GM18507 (cell line): ENCODE results near the gene CBARP.
"Not testable (repeated sequence)": the region's sequence is repeated elsewhere in the genome, so short reads cannot be mapped to it uniquely, and the experiment has no call there.

Source experiments
- DNase-seq: peaks from one replicate; pipeline ENCODE4 v3.0.0; 2011; ENCODE audit warnings: low read depth; ENCODE audit not compliant: insufficient read length; ENCODE audit errors: extremely low spot score
- FAIRE-seq: peaks from 2 replicates; lab custom pipeline; 2011; peaks lifted over from hg19 to GRCh38; lab: Jason Lieb, UNC

CBARP gene

GRCh38 chr19:1254530-1255185, 16.9 kb upstream of the CBARP start:
- no peak for FAIRE-seq
- DNase-seq: no peak

GRCh38 chr19:1254081-1254527, 16.3 kb upstream of the CBARP start:
- FAIRE-seq (no peak), DNase-seq (no peak)

GRCh38 chr19:1253514-1254080, 15.8 kb upstream of the CBARP start:
- no peak for DNase-seq
- FAIRE-seq: no peak

- FAIRE-seq (peak; percentile 85), DNase-seq (no peak)
These were observed 15.2 kb upstream of the CBARP start for GRCh38 chr19:1252821-1253513.

DNA sequence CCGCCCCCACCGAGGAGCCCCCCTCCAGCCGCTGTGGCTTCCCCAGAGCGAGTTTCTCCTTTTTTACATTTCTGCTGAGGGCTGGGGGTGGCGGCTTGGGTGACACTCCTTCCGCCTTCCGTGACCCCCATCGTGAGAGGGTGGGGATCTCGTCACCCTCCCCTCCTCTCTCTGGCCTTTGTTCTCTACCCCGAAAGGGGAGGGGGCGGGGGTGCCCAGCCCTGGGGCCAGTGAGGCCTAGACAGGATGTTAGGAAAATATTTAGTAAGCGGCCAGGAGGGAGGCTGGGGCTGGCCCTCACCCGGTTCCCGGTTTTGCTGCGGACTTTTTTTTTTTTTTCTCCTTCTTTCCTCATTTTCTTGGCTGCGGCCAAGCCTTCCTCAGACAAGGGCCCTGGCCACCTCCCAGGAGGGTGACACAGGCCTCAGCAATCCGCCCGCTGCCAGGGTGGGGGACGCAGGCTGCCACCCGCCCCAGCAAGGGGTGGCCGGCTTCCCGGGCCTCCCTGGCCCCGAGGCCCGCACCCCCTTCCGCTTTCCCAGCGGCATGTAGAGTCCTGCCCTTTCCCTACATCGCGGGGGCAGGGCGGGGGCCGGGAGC, 14.5 kb upstream of the CBARP start:
- FAIRE-seq (no peak), DNase-seq (no peak)

DNA sequence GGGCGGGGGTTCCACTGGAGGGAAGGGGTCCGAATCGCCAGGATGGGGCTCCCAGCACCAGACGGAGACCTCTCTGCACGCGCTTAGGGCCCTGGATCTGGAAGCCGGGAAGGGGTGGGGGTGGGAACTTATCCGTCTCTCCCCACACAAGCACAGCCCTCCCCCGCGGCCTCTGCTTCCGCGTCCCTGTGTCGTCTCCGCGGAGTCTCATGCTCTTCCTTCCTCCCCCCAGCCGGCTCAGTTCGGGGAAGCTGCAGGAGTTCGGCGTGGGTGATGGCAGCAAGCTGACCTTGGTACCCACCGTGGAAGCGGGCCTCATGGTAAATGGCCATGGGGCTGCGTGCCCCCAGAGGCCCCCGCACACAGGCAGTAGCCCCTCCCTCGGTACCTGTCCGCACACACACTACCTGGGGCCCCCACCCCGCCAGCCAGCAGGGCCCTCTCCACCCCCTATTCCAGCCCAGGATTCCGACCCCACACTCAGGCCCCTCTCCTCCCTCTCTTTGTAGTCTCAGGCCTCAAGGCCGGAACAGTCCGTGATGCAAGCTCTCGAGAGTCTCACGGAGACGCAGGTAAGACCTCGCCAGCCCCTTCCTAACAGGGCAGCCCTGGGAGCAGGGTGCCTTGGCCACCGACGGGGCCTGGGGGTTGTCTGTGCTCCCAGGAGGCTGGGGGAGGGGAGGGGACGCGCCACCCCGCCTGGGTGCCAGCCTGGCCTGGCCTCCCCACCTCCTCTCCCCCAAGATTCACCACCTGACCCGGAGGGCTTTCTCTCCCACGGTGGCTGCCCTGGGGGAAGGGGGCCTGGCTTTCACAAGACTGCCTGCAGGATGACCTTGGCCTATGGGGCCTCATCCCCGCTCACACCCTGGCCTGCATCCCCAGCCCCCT, 13.8 kb upstream of the CBARP start:
- DNase-seq: no peak
- peak; percentile 78 for FAIRE-seq

GRCh38 chr19:1250437-1251260, 12.8 kb upstream of the CBARP start:
- DNase-seq: no peak
- no peak for FAIRE-seq

DNA sequence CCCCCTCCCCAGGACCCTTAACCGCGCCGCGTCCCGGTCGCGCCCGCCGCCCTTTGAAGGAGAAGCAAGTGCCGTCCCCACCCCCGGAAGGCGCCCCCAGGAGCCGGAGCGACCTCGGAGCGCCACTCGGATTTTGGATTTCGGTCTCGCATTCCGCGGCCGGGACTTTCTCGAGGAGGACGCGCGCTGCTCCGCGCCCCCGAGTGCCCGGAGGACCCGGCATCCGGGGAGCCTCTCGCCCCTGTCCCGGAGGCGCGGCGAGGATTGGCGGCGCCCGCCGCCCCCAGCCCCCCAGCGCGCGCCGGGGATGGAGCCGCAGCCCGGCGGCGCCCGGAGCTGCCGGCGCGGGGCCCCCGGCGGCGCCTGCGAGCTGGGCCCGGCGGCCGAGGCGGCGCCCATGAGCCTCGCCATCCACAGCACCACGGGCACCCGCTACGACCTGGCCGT, 12.2 kb upstream of the CBARP start:
- no peak for FAIRE-seq
- no peak for DNase-seq

DNA sequence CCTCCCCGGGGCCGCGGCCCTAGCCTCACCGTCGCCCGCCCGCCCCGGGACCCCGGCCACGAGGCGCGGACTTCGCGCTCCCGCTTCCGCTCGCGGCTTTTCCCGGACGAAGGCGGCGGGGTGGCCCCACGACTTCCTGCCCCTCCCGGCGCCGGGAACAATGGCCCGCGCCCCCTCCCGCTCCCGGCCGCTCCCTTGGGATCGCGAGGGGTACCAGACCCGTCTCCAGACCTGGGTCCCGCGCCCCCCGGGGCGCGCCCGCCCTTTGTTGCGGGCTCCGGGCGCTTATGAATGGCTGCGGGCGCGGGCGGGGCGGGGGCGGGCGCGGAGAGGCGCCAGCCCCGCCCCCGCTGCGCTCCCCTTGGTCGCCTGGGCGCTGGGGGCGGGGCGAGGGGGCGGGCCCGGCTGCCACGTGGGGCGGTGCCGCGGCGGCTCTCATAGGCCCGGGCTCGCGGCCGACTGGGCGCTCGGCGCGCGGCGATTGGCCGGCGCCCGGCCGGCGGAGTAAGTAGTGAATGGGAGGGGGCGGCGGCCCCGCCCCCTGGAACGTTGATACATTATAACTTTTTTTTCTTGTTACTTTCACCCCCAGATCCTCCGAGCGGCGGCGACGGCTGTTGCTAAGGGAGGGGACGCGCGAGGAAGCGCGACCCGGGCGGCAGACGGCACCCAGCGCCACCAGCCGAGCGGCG, 11.6 kb upstream of the CBARP start:
- FAIRE-seq: peak; percentile 76

GRCh38 chr19:1248786-1249297, 11.0 kb upstream of the CBARP start:
- no peak for DNase-seq
- peak; percentile 72 for FAIRE-seq

More for the DNA sequence above, 11.6 kb upstream of the CBARP start:
- peak; percentile 78 for DNase-seq

DNA sequence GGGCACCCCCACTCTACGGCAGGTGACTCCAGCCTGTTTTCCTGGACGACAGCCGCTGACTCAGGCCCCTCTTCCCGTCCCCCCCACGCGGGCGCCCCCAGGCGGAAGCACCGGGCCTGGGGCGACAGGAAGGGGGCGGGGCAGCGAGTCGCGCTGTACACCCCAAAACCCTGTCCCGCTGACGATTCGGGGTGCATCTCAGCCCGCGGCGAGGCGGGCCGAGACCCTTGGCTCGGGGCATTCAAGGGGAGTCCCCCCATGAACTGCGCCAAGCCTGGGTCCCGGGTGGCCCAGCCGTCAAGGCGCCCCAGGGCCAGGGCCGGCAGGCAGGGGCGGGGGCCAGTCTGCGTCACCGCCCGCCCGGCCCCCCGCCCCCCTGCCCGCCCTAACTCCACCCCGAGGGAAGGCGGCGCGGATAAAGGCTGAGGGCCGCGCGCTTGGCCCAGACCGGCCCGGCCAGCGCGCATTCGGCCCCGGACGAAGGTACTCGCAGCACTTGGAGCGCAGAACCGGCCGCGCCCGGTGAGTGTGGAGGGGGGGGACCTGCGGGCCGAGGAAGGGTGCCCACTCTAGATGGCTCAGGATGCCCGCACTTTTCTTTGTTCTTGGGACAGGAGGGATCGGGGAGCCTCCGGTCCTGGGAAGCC, 10.5 kb upstream of the CBARP start, which contains the start of gene MIDN:
MIDN (plus strand) TSS at position 445 of the 647 bp plus-strand sequence. CDS start 1,714 bp downstream, outside the sequence.
- DNase-seq (peak; percentile 47), FAIRE-seq (no peak)

DNA sequence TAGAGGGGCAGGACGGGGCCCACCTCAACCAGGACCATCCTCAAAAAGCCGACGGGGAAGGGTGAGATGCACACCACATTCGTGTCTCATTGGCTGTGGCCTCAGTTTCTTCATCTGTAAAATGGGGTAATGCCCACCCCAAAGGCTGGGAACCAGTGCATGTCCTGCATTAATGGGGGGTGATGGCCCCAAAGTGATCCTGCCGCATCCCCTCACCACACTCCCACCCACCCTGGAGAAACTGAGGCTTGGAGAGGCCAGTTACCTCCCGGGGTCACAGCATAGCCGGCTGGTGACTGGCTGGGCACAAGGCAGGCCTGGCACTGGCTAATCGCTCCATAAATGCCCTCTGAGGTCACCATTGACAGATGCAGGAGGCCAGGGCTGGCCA, 9.9 kb upstream of the CBARP start:
- DNase-seq (no peak), FAIRE-seq (no peak)

- DNase-seq, FAIRE-seq: not testable (repeated sequence)
These were observed 8.7 kb upstream of the CBARP start for GRCh38 chr19:1246265-1247087.

- FAIRE-seq: no peak
- DNase-seq: no peak
These were observed 7.9 kb upstream of the CBARP start for GRCh38 chr19:1245494-1246264.

DNA sequence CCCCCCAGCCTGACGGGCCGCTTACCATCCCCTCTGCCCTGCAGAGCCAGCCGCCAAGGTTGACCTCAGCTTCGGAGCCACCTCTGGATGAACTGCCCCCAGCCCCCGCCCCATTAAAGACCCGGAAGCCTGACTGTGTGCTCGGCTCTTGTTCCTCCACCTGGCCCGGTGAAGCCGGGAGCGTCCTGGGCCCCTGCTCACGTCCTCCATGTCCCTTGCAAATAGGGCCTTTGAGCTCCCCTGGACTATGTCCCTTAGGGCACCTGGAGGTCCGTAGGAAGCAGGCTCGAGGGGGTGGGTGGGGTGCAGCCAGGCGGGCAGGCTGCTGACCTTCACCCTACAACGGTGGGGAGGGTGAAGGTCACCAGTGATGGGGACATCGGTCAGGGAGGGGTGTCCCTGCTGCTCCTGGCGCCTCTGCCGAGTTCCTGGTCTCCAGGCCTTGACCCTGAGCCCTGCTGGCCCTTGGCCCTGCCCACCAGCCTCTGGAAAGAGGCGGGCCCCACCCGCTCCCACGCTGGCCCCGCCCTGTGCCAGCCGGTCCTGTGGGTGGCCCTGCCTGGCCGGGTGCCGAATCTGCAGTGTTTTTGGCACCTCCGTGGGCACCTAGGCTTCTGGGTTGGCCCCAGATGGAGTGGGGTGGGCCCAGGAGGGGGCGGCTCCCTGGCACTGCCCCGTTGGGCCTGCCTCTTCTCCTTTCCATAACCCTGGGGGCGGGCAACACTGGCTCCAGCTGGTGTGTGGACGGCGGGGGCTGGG, 7.1 kb upstream of the CBARP start:
- DNase-seq: no peak
- FAIRE-seq: no peak
